Common myeloid progenitor, CD34-positive (primary cell): ENCODE results near the gene PDE4D.

Experiments
- CTCF ChIA-PET: fragments of 350-600 bp; sonication (Branson Sonifier 250); formaldehyde crosslinking; loops from one replicate; lab custom pipeline; 2021; ENCODE audit warnings: antibody characterized with exemption; lab: Charles Lee
- POLR2A ChIA-PET: fragments of 350-600 bp; sonication (Branson Sonifier 250); formaldehyde crosslinking; loops from one replicate; lab custom pipeline; 2021; ENCODE audit warnings: antibody characterized with exemption; lab: Charles Lee
- DNase-seq, 3 donors: peaks; one replicate each; pipeline versions ENCODE4 v3.0.0 to v3.0.0-alpha.2; 2013
- H3K27ac ChIP-seq, 2 experiments: 1 replicate in 1 of 2; 2 replicates in 1 of 2; pipeline ENCODE4 v1.7.0; 2013; ENCODE audit warnings: inconsistent platforms in 2 of 2, low read length in 2 of 2, mild to moderate bottlenecking in 2 of 2, low read depth in 1 of 2, moderate library complexity in 1 of 2; ENCODE audit not compliant: severe bottlenecking in 2 of 2, insufficient read depth in 1 of 2, poor library complexity in 1 of 2
- H3K27me3 ChIP-seq, 5 experiments: replicated peaks in 2 of 5; 1 replicate in 3 of 5; 2 replicates in 2 of 5; pipeline versions ENCODE4 v1.6.1 to v1.7.0; 2013; ENCODE audit warnings: low read length in 4 of 5, mild to moderate bottlenecking in 2 of 5, moderate library complexity in 2 of 5, inconsistent platforms in 1 of 5; ENCODE audit not compliant: insufficient read depth in 5 of 5, control insufficient read depth in 4 of 5
- H3K36me3 ChIP-seq, 4 experiments: 1 replicate in 2 of 4; 2 replicates in 2 of 4; pipeline versions ENCODE4 v1.6.1 to v1.7.0; 2013; ENCODE audit warnings: low read length in 3 of 4, control low read depth in 1 of 4, mild to moderate bottlenecking in 1 of 4; ENCODE audit not compliant: control insufficient read depth in 4 of 4, insufficient read depth in 4 of 4
- H3K4me1 ChIP-seq, 4 experiments: 1 replicate in 3 of 4; 2 replicates in 1 of 4; pipeline versions ENCODE4 v1.6.1 to v1.7.1; 2013; ENCODE audit warnings: low read length in 3 of 4, mild to moderate bottlenecking in 3 of 4, control low read depth in 1 of 4, inconsistent platforms in 1 of 4, moderate library complexity in 1 of 4; ENCODE audit not compliant: control insufficient read depth in 4 of 4, insufficient read depth in 4 of 4; ENCODE audit errors: control extremely low read depth in 1 of 4
- H3K4me3 ChIP-seq, 7 experiments: 1 replicate in 4 of 7; 2 replicates in 3 of 7; pipeline versions ENCODE4 v1.5.1 to v1.7.0; 2013; ENCODE audit warnings: mild to moderate bottlenecking in 7 of 7, low read length in 6 of 7, moderate library complexity in 6 of 7, inconsistent platforms in 2 of 7, low read depth in 2 of 7, control low read depth in 1 of 7; ENCODE audit not compliant: insufficient read depth in 4 of 7, control insufficient read depth in 1 of 7; ENCODE audit errors: extremely low read depth in 1 of 7
- H3K9me3 ChIP-seq, 5 experiments: 1 replicate in 4 of 5; 2 replicates in 1 of 5; pipeline versions ENCODE4 v1.6.1 to v1.7.1; 2013; ENCODE audit warnings: low read length in 4 of 5, mild to moderate bottlenecking in 2 of 5, inconsistent platforms in 1 of 5, low read depth in 1 of 5, moderate library complexity in 1 of 5; ENCODE audit not compliant: control insufficient read depth in 4 of 5, insufficient read depth in 2 of 5; ENCODE audit errors: control extremely low read depth in 1 of 5
- WGBS: methylation state at CpG from one replicate; pipeline ENCODE4 v1.1.5; 2013; ENCODE audit not compliant: insufficient coverage; 5-methylcytosine and 5-hydroxymethylcytosine counted together

Gene PDE4D

DNA sequence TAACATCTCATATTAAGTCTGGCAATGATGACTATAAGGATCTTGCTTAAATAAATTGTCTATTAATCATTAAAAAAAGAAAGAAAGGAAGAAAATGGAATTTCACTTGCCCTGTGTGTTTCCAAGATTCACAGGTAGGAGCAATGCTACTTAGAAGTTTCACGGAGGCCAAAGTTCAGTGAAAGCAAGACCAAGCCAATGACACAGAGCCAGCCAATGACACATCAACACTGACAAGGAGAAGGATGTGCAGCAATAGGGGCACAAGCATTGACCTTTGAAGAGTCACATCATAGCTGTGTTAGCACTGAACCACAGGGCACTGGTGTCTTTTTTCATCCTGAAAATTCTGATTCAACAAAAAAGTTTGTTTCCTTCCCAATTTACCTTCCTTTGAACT is 364.3 kb downstream of the PDE4D start:
- H3K27ac ChIP-seq, result no peak overlapping the region
- WGBS, result 100% methylated on average over 1 of the region's 1 CpG

DNA sequence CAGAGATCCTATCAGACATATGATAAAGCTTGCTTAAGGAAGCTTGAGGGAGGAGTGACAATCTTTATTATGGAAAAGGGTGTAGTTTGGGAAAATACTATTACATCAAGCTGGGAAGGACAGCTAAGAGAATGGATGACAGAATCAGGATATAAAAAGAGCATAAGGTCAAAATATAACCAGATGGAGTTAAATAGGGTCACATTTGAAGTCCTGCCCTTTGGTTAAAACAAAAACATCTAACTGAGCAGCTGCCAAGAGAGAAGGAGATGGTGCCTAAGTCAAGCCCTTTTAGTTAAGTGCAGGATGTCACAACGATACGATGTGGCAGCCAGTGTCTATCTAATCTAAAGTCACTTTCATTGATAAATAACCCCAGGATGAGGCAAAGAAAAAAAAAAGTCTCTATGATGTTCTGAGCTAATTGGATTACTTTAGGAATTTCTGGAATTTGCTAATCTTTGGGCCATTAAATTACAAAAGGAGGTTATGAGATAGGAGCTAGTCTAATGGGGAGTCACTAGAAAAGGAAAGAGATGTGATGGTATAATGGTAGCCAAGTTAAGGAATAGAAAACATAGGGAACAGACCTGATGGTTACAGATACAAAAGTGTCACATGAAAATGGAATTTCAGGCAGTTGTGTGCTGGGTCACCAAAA is 365.2 kb downstream of the PDE4D start:
- POLR2A ChIA-PET, result interaction anchor here (0.7 kb wide), 1 partner anchor 157 kb away, joined by 3 read pairs; no protein-coding TSS in a partner anchor
- Histone ChIP-seq H3K36me3 (no peaks in the 10 kb centered on the region), H3K27ac (no peak overlapping the region), H3K4me3 (no peak overlapping the region), H3K27me3 (no peaks in the 10 kb centered on the region), H3K9me3 (peaks cover 0 to 13% (median 6%) of the 10 kb centered on the region in 5 experiments), H3K4me1 (peaks cover 0 to 3% (median 0%) of the 10 kb centered on the region in 4 experiments)
- 80% methylated on average over 1 of the region's 2 CpGs for WGBS
- DNase-seq, result no peak
- CTCF ChIA-PET, result interaction anchor here (0.6 to 1.0 kb wide), 6 partner anchors 8 to 132 kb away, joined by 3 to 4 read pairs (median 3); no protein-coding TSS in a partner anchor

More for the DNA sequence above, 364.3 kb downstream of the PDE4D start:
- Histone ChIP-seq H3K4me3 (no peak overlapping the region), H3K9me3 (peaks cover 0 to 4% (median 1%) of the 10 kb centered on the region in 5 experiments), H3K36me3 (no peaks in the 10 kb centered on the region), H3K4me1 (peaks cover 0 to 3% (median 0%) of the 10 kb centered on the region in 4 experiments), H3K27me3 (no peaks in the 10 kb centered on the region)
- ChIA-PET POLR2A (no interaction called here), CTCF (interaction anchor here (0.9 kb wide), 1 partner anchor 9 kb away, joined by 3 read pairs; no protein-coding TSS in a partner anchor)
- DNase-seq, result no peak

DNA sequence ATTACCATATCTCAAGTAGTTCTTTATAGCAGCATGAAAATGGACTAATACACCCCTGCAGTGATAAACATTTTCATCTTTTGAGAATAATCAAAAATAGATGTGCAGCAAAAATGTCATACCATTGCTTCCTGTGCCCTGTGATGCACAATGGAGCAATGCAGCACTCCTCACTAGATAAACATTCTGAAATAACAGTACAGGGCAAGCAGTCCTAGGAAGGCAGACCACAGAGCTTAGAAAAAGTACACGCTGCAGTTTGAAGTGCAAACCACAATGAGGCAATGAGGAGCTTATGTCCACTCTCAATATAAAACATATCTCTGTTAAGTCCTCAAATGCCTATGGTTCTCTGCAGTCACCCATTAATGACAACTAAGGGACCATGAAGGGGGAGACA is 367.6 kb downstream of the PDE4D start:
- DNase-seq, result no peak
- Histone ChIP-seq H3K36me3 (no peaks in the 10 kb centered on the region), H3K4me1 (peaks cover 0 to 8% (median 3%) of the 10 kb centered on the region in 4 experiments), H3K27ac (no peak overlapping the region), H3K4me3 (no peak overlapping the region), H3K9me3 (peaks cover 0 to 16% (median 6%) of the 10 kb centered on the region in 5 experiments), H3K27me3 (no peaks in the 10 kb centered on the region)
- ChIA-PET POLR2A (no interaction called here), CTCF (no interaction called here)
- WGBS, result no CpG with 5 or more reads among the region's 1 CpG

DNA sequence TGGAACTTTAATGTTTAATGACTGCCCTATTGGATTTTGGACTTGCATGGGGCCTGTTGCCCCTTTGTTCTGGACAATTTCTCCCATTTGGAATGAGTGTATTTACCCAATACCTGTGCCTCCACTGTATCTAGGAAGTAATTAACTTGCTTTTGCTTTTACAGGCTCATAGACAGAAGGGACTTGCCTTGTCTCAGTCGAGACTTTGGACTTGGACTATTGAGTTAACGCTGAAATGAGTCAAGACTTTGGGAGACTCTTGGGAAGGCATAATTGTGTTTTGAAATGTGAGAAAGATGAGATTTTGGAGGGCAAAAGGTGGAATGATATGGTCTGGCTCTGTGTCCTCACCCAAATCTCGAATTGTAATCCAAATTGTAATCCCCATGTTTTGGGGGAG is 368.2 kb downstream of the PDE4D start:
- Histone ChIP-seq H3K9me3 (peaks cover 0 to 17% (median 6%) of the 10 kb centered on the region in 5 experiments), H3K36me3 (no peaks in the 10 kb centered on the region), H3K4me3 (no peak overlapping the region), H3K4me1 (peaks cover 0 to 8% (median 3%) of the 10 kb centered on the region in 4 experiments), H3K27ac (no peak overlapping the region), H3K27me3 (no peaks in the 10 kb centered on the region)
- ChIA-PET CTCF (no interaction called here), POLR2A (no interaction called here)
- DNase-seq, result no peak
- WGBS, result 100% methylated on average over 2 of the region's 3 CpGs

DNA sequence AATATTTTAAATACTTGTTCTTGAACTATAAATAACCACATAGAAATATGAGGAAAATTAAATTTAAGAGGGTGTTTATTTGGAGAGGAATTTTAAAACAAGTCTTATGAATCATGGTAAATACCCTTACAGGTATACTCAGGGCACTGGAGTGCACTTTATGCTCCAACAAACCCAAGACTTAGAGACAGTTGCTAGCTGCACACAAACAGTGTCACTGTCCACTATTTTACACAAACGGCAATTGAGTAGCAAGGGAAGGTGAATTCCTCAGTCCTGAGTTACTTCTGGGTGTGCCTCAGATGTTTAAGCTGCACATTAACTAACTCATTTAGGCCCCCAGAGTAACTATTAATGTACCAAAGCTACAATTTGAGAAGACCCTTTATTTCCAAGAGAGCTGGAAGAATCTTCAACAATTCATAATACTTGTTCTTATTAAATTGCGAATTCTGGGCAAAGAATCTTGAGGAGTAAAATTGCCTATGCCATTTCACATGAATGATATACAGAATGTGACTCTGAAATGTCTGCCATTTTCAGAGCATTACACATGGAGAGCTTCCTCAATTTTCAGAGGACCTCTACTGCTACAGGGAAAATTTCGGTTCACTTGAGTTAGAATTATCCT is 371.2 kb downstream of the PDE4D start:
- Histone ChIP-seq H3K4me1 (peaks cover 0 to 8% (median 3%) of the 10 kb centered on the region in 4 experiments), H3K9me3 (peaks cover 0 to 19% (median 6%) of the 10 kb centered on the region in 5 experiments), H3K27ac (no peak overlapping the region), H3K4me3 (no peak overlapping the region), H3K36me3 (no peaks in the 10 kb centered on the region), H3K27me3 (no peaks in the 10 kb centered on the region)
- 100% methylated on average over 1 of the region's 3 CpGs for WGBS
- ChIA-PET POLR2A (no interaction called here), CTCF (interaction anchor here (1.3 to 1.8 kb wide), 3 partner anchors 14 to 289 kb away, joined by 3 to 4 read pairs (median 3); no protein-coding TSS in a partner anchor)
- DNase-seq, result no peak

DNA sequence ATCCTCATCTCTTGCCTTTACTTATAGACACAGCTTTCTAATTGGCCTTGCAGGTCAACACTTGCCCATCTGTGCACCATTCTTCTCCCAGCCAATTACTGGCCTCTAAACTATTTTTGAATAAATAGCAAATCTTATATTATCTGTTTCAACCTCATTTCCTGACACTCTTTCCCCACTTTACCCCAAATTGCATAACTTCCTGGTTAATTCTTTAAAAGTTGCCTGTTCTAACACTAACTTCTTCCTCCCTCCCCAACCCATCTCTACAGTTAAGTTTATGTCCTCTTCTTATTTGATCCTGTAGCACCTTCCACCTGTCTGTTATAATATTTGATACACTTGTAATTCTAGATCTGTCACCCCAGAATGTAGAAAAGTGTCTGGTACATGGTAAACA is 372.1 kb downstream of the PDE4D start:
- DNase-seq, result peak in 2 of 3 donors; percentile 8 to 19
- Histone ChIP-seq H3K27ac (no peak overlapping the region), H3K36me3 (no peaks in the 10 kb centered on the region), H3K27me3 (no peaks in the 10 kb centered on the region), H3K9me3 (peaks cover 0 to 19% (median 6%) of the 10 kb centered on the region in 5 experiments), H3K4me1 (peaks cover 0 to 8% (median 3%) of the 10 kb centered on the region in 4 experiments), H3K4me3 (no peak overlapping the region)
- POLR2A ChIA-PET, result no interaction called here
- CTCF ChIA-PET, result no interaction called here

DNA sequence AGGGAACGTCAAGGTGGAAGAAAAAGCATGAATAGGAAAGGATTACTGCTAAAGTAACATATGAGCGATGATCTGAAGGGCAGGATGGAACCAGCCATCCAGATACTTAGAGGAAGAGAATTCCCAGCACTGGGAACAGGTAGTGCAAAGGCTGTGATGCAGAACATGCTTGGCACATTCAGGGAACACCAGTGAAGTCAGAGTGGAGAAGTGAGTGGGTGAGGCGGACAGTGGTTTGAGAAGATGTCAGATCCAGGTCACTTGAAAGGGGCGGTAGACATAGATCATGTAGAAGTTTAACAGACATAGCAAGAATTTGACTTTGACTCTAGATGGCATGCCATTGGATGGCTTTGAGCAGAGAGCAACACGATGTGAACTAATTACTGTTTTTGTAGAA is 374.2 kb downstream of the PDE4D start:
- Histone ChIP-seq H3K9me3 (peaks cover 0 to 16% (median 5%) of the 10 kb centered on the region in 5 experiments), H3K27ac (no peak overlapping the region), H3K27me3 (no peaks in the 10 kb centered on the region), H3K4me1 (peaks cover 0 to 7% (median 2%) of the 10 kb centered on the region in 4 experiments), H3K4me3 (no peak overlapping the region), H3K36me3 (peaks cover 0 to 2% (median 0%) of the 10 kb centered on the region in 4 experiments)
- 100% methylated on average over 5 of the region's 5 CpGs for WGBS
- ChIA-PET CTCF (no interaction called here), POLR2A (interaction anchor here (0.6 kb wide), 1 partner anchor 39 kb away, joined by 3 read pairs; no protein-coding TSS in a partner anchor)
- no peak for DNase-seq
